Measurements from ENCODE around the gene AHI1.

DNA sequence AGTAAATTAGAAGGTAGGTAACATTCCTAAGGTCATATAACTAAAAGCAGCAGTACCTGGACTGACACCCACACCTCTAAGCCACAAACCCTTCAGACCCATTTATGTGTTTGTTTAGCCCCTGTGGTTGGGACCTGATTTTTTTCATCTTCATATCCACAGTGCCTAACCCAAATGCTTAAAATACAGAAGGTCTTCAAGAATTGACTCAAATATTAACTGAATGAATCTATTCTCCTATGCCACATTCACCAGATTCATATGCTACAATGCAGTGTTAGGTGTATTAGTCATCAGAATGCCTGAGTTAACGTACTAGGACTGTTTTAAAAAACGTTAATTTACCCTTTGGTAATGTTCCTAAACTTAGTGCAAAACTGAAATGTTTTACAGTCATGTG, 124.8 kb downstream of the AHI1 start:
- TF ChIP-seq, protein P1, sequence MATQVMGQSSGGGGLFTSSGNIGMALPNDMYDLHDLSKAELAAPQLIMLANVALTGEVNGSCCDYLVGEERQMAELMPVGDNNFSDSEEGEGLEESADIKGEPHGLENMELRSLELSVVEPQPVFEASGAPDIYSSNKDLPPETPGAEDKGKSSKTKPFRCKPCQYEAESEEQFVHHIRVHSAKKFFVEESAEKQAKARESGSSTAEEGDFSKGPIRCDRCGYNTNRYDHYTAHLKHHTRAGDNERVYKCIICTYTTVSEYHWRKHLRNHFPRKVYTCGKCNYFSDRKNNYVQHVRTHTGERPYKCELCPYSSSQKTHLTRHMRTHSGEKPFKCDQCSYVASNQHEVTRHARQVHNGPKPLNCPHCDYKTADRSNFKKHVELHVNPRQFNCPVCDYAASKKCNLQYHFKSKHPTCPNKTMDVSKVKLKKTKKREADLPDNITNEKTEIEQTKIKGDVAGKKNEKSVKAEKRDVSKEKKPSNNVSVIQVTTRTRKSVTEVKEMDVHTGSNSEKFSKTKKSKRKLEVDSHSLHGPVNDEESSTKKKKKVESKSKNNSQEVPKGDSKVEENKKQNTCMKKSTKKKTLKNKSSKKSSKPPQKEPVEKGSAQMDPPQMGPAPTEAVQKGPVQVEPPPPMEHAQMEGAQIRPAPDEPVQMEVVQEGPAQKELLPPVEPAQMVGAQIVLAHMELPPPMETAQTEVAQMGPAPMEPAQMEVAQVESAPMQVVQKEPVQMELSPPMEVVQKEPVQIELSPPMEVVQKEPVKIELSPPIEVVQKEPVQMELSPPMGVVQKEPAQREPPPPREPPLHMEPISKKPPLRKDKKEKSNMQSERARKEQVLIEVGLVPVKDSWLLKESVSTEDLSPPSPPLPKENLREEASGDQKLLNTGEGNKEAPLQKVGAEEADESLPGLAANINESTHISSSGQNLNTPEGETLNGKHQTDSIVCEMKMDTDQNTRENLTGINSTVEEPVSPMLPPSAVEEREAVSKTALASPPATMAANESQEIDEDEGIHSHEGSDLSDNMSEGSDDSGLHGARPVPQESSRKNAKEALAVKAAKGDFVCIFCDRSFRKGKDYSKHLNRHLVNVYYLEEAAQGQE (IDR thresholded peaks at IDR 0.05; ENCODE audit: low read depth, low read length) = no peak
- TF ChIP-seq EZH2phosphoT487 (IDR thresholded peaks at IDR 0.05; ENCODE audit: borderline replicate concordance, low read depth) = no peak
